BLaER1 (cell line): ENCODE results near the gene TUBD1.
"Not testable (repeated sequence)": the region's sequence is repeated elsewhere in the genome, so short reads cannot be mapped to it uniquely, and the experiment has no call there.

Experiments used
- H3K27ac ChIP-seq: shearing (Covaris generic); formaldehyde crosslinking; 2 replicates; pipeline ENCODE4 v1.8.1; 2022
- H3K27me3 ChIP-seq: shearing (Covaris generic); formaldehyde crosslinking; 2 replicates; pipeline ENCODE4 v1.8.1; 2022
- H3K36me3 ChIP-seq: shearing (Covaris generic); formaldehyde crosslinking; 2 replicates; pipeline ENCODE4 v1.8.1; 2022
- H3K4me1 ChIP-seq: shearing (Covaris generic); formaldehyde crosslinking; 2 replicates; pipeline ENCODE4 v1.8.1; 2022
- H3K4me2 ChIP-seq: shearing (Covaris generic); formaldehyde crosslinking; 2 replicates; pipeline ENCODE4 v1.8.1; 2022
- H3K4me3 ChIP-seq: shearing (Covaris generic); formaldehyde crosslinking; 2 replicates; pipeline ENCODE4 v1.8.1; 2022
- H3K9ac ChIP-seq: shearing (Covaris generic); formaldehyde crosslinking; 2 replicates; pipeline ENCODE4 v1.8.1; 2022
- H3K9me3 ChIP-seq: shearing (Covaris generic); formaldehyde crosslinking; 2 replicates; pipeline ENCODE4 v1.8.1; 2022
- H4K20me1 ChIP-seq: shearing (Covaris generic); formaldehyde crosslinking; 2 replicates; pipeline ENCODE4 v1.8.1; 2022
- Cebpa-rat ChIP-seq: shearing (Covaris generic); IDR thresholded peaks from 2 replicates; pipeline ENCODE4 v1.8.1; 2022

TUBD1 gene

DNA sequence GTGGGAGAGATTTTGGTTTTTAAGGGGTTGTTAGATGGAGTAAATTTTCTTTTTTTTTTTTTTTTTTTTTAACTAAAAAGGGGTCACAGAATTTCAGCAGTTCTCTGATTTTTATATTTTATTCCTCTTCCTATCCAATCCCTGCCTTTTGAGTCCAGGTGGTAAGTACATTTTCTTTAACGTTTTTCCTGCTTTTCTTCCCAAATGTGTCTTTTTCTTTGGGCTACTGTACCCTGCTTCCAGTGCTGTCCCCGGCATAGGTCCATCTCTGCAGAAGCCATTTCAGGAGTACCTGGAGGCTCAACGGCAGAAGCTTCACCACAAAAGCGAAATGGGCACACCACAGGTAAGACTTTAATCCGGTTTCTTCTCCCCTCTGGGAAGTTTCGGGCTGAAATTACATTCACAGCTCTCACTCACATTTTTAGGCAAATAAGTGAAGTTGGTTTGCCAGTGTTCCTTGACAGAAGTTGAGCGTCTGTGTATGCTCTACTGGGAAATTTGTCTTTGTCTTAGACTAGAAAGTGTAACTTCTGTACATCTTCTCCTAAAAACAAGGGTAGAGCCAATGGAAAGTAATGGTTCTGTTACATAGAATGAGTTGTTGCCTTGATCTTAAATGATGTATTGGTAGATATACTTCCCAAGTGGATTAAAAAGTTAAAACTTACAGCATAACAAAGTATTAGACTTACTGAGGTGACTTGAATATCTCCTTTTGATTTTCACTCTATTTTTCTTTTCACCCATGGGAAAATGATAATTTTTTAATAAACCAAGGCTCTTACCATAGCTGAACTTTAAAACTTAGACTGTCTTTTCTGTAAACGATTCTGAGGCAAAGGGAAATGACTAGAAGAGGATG lies 54.5 kb downstream of the TUBD1 start:
- H3K4me2 ChIP-seq = peak overlapping the region; percentile 81
- H3K4me3 ChIP-seq = peak overlapping the region; percentile 63
- H3K9me3 ChIP-seq = no peaks in the 10 kb centered on the region
- H3K27me3 ChIP-seq = no peaks in the 10 kb centered on the region
- H4K20me1 ChIP-seq = no peaks in the 10 kb centered on the region
- peak overlapping the region; percentile 69 for H3K27ac ChIP-seq
- peak overlapping the region; percentile 76 for H3K9ac ChIP-seq
- TF ChIP-seq Cebpa-rat = no peak
- peaks cover 44% of the 10 kb centered on the region for H3K4me1 ChIP-seq
- peaks cover 39% of the 10 kb centered on the region for H3K36me3 ChIP-seq

DNA sequence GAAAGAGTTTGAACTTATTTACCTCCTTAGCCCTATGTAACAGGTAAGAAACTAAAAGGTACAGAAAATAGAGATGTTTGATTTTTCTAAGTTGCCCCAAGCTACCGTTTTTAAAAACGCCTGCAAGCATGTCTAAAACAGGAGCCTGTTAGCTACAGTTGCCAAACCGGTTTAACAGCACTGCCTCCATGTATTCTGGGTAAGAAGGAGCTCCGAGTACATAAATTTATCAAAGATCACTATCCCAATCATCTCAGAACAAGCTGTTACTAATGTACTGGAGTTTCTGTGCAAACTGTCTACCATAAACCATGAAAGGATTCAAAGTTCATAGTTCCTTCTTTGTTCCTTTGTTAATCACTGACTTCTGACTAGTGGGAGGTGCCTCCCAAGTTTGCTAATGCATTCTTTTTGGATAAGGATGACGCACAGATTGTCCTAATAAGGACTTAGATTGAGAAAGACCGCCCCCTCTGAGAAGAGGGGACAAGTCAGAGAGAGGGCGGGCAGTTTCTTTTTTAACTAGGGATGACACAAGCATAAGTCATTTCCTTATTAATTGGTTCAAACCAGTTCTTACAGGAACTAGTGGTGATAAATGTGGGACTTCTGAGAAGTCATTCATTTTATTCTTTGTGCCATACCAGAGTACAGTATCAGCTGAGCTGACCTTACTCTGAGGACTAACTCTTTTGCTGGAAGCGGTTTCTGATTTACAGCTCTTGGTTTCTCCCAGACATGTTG lies 55.3 kb downstream of the TUBD1 start:
- TF ChIP-seq Cebpa-rat = no peak
- Histone ChIP-seq H3K27ac (peak overlapping the region; percentile 69), H4K20me1 (no peaks in the 10 kb centered on the region), H3K27me3 (no peaks in the 10 kb centered on the region), H3K9ac (peak overlapping the region; percentile 76), H3K4me1 (peaks cover 52% of the 10 kb centered on the region), H3K4me3 (peak overlapping the region; percentile 63), H3K36me3 (peaks cover 31% of the 10 kb centered on the region), H3K4me2 (peak overlapping the region; percentile 81), H3K9me3 (no peaks in the 10 kb centered on the region)

DNA sequence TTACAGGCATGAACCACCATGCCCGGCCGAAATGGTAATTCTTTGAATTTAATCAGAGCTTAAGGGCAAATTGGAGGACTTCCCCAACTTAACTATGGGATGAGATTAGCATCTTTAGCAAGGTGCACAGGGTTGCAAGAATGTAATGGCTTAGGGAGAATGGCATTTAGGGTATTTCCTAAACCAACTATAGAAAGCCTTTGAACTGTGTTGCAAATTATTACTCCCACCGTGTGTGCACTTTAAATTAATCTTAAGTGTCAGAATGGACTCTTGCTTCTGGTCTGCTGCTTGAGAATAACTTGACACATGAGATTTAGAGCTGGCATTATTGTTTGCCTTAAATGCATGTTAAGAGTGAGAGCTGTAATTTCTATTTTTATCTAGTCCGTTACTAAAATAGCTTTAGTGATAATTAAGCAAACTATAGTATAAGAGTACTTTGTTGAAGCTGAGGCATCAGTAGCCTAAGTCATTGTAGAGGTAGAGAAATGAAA lies 59.8 kb downstream of the TUBD1 start:
- no peaks in the 10 kb centered on the region for H4K20me1 ChIP-seq
- H3K4me1 ChIP-seq = peaks cover 76% of the 10 kb centered on the region
- peak overlapping the region; percentile 6; the same call in 1 of the 2 replicates for H3K4me2 ChIP-seq
- H3K36me3 ChIP-seq = peaks cover 9% of the 10 kb centered on the region; the same call in 1 of the 2 replicates
- H3K27ac ChIP-seq = no peak overlapping the region
- no peak overlapping the region for H3K4me3 ChIP-seq
- H3K9me3 ChIP-seq = no peaks in the 10 kb centered on the region
- no peaks in the 10 kb centered on the region for H3K27me3 ChIP-seq
- TF ChIP-seq Cebpa-rat = no peak
- no peak overlapping the region for H3K9ac ChIP-seq

DNA sequence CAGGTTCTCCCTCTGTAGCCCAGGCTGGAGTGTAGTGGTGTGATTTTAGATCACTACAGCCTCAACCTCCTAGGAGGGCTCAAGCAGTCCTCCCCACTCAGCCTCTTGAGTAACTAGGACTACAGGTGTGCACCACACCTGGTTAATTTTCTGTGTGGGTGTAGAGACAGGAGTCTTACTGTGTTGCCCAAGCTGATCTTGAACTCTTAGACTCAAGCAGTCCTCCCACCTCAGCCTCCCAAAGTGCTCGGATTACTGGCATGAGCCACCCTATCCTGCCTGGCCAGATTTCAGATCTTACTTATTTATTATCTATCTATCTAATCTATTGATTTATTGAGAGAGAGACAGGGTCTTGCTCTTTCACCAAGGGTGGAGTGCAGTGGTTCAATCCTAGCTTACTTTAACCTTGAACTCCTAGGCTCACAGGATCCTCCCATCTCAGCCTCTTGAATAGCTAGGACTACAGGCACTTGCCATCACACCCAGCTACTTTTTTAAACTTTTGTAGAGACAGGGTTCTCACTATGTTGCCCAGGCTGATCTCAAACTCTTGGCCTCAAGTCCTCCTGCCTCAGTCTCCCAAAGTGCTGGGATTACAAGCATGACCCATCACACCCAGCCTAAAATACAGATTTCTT lies 61.8 kb downstream of the TUBD1 start:
- peaks cover 76% of the 10 kb centered on the region for H3K4me1 ChIP-seq
- no peak overlapping the region for H3K4me3 ChIP-seq
- H3K27ac ChIP-seq = peak overlapping the region; percentile 87
- peak overlapping the region; percentile 87 for H3K4me2 ChIP-seq
- TF ChIP-seq Cebpa-rat = no peak
- no peaks in the 10 kb centered on the region for H3K27me3 ChIP-seq
- peak overlapping the region; percentile 67 for H3K9ac ChIP-seq
- peaks cover 9% of the 10 kb centered on the region; the same call in 1 of the 2 replicates for H3K36me3 ChIP-seq
- H3K9me3 ChIP-seq = no peaks in the 10 kb centered on the region
- no peaks in the 10 kb centered on the region for H4K20me1 ChIP-seq

DNA sequence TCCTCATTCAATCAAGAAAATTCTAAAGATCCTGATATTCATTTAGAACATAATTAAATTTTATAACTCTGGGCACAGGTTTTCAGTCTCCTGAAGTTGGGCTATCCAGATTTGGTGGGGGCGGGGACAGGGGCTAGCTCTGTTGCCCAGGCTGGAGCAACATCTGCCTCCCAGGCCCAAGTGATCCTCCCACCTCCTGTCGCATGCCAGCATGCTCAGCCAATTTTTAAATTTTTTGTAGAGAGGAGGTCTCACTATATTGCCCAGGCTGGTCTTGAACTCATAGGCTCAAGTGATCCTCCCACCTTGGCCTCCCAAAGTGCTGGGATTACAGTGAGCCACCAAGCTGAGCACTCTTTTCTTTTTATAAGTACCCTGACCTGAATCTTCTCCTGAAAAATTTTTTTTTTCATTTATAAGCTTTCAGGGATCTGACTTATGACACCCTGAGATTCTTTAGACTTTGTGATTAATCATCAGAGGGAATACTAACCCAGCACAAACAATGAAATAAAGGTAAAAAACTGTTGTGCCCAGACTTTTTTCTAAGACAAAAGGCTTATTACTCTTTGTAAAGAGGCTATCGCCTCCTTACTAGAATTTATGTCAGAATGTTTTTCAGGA lies 62.6 kb downstream of the TUBD1 start:
- H3K4me3 ChIP-seq = peak overlapping the region; percentile 25
- peak overlapping the region; percentile 87 for H3K27ac ChIP-seq
- H3K36me3 ChIP-seq = peaks cover 9% of the 10 kb centered on the region; the same call in 1 of the 2 replicates
- H4K20me1 ChIP-seq = no peaks in the 10 kb centered on the region
- H3K27me3 ChIP-seq = no peaks in the 10 kb centered on the region
- peaks cover 83% of the 10 kb centered on the region for H3K4me1 ChIP-seq
- TF ChIP-seq Cebpa-rat = no peak
- H3K4me2 ChIP-seq = peak overlapping the region; percentile 87
- no peaks in the 10 kb centered on the region for H3K9me3 ChIP-seq
- peak overlapping the region; percentile 67 for H3K9ac ChIP-seq

DNA sequence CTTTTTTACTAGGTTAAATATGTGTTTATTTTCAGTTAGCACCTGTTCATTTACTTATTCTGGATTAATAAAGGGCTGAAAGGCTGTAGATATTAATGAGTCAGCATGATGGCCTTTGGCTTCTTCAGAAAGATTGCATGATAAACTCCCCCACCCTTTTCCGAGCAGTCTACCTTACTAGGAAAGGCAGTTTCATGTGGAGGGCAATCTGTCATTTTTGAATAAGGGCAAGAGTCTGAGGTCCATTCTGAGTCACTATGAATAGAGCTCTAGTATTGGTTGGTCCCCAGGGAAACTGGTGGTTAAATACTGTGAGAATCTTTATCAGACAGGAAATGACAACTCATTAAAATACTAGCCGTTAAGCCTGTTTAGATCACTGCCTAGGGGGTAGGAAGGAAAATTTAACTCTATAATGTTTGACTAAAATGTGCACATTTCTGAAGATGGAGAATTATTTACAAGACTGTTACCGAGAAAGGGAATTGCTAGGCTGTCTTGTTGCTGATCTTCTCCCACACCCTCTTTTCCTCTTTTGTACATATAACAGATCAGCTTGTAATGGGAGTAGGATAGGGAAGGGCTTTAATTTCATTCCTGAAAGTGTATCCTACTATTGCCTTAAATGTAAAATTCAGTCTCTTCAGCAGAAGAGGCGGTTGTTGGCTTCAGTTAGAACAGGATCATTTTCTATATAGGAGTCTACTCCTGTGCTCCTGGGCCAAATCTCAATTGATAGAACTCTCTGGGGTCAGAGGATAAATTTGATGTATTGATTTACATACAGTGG lies 63.3 kb downstream of the TUBD1 start:
- H3K27me3 ChIP-seq = no peaks in the 10 kb centered on the region
- peaks cover 7% of the 10 kb centered on the region; the same call in 1 of the 2 replicates for H3K36me3 ChIP-seq
- peak overlapping the region; percentile 87 for H3K4me2 ChIP-seq
- no peak for TF ChIP-seq Cebpa-rat
- no peaks in the 10 kb centered on the region for H3K9me3 ChIP-seq
- peak overlapping the region; percentile 67 for H3K9ac ChIP-seq
- H3K4me3 ChIP-seq = peak overlapping the region; percentile 25
- H3K27ac ChIP-seq = peak overlapping the region; percentile 87
- no peaks in the 10 kb centered on the region for H4K20me1 ChIP-seq
- H3K4me1 ChIP-seq = peaks cover 85% of the 10 kb centered on the region

DNA sequence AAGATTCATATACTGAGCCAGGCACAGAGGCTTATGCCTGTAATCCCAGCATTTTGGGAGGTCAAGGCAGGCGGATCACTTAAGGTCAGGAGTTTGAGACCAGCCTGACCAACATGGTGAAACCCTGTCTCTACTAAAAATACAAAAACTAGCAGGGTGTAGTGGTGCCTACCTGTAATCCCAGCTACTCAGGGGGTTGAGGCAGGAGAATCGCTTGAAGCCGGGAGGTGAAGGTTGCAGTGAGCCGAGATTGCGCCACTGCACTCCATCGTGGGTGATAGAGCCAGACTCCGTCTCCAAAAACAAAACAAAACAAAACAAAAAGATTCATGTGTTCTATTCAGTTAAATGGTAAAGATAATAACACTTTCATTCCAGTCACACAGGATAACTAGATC lies 63.9 kb downstream of the TUBD1 start:
- peak overlapping the region; percentile 25 for H3K4me3 ChIP-seq
- H3K36me3 ChIP-seq, H4K20me1 ChIP-seq, H3K9me3 ChIP-seq, H3K27me3 ChIP-seq: not testable (repeated sequence)
- TF ChIP-seq Cebpa-rat = peak; percentile 64
- H3K4me2 ChIP-seq = peak overlapping the region; percentile 87
- H3K27ac ChIP-seq = peak overlapping the region; percentile 87
- peak overlapping the region; percentile 67 for H3K9ac ChIP-seq
- peaks cover 85% of the 10 kb centered on the region for H3K4me1 ChIP-seq

DNA sequence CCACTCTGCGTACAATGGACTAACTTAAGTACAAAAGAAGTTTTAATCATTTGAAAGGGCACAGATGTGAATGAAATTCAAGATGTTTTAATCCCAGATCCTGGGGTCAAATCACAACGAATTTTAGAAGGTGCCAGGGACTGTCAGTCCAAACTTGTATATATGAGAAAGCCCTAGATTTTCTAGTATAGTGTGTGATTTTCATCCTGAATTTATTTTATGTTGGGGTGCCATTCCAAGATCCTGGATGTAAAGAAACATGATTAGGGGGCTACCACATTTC lies 64.3 kb downstream of the TUBD1 start:
- H3K4me2 ChIP-seq = peak overlapping the region; percentile 87
- peak overlapping the region; percentile 67 for H3K9ac ChIP-seq
- no peaks in the 10 kb centered on the region for H4K20me1 ChIP-seq
- TF ChIP-seq Cebpa-rat = no peak
- H3K27ac ChIP-seq = peak overlapping the region; percentile 87
- no peaks in the 10 kb centered on the region for H3K36me3 ChIP-seq
- peaks cover 85% of the 10 kb centered on the region for H3K4me1 ChIP-seq
- H3K9me3 ChIP-seq = no peaks in the 10 kb centered on the region
- no peak overlapping the region for H3K4me3 ChIP-seq
- H3K27me3 ChIP-seq = no peaks in the 10 kb centered on the region
